Liver (tissue), 9 donors: Measurements from ENCODE around the gene EIF4E3. TPM values are rescaled to one million over a fixed set of nuclear protein-coding genes. Genes with fewer than 3 reads are reported as not detected.

Experiments
- DNase-seq: peaks from one replicate; pipeline ENCODE4 v3.0.0-alpha.2; 2017; ENCODE audit warnings: low spot score
- H3K27ac ChIP-seq, 2 donors: one replicate each; pipeline ENCODE4 v1.7.0; 2013; ENCODE audit warnings: inconsistent platforms in 2 of 2, low read length in 2 of 2, control low read depth in 1 of 2, low read depth in 1 of 2, mild to moderate bottlenecking in 1 of 2
- H3K27me3 ChIP-seq, 4 donors: one replicate each; pipeline versions ENCODE4 v1.6.1 to v1.7.0; 2013; ENCODE audit warnings: low read length in 3 of 4, inconsistent platforms in 1 of 4, mild to moderate bottlenecking in 1 of 4, moderate library complexity in 1 of 4; ENCODE audit not compliant: control insufficient read depth in 4 of 4, insufficient read depth in 4 of 4
- H3K36me3 ChIP-seq, 4 donors: one replicate each; pipeline versions ENCODE4 v1.6.1 to v1.7.0; 2013; ENCODE audit warnings: low read length in 3 of 4, mild to moderate bottlenecking in 3 of 4, low read depth in 1 of 4, moderate library complexity in 1 of 4; ENCODE audit not compliant: control insufficient read depth in 4 of 4, insufficient read depth in 3 of 4
- H3K4me1 ChIP-seq, 4 donors: one replicate each; pipeline versions ENCODE4 v1.6.1 to v1.7.0; 2013; ENCODE audit warnings: low read length in 3 of 4, mild to moderate bottlenecking in 3 of 4, moderate library complexity in 1 of 4; ENCODE audit not compliant: control insufficient read depth in 4 of 4, insufficient read depth in 4 of 4
- H3K4me3 ChIP-seq, 3 donors: one replicate each; pipeline versions ENCODE4 v1.6.1 to v1.7.0; 2013; ENCODE audit warnings: low read length in 3 of 3, control low read depth in 1 of 3, low read depth in 1 of 3, mild to moderate bottlenecking in 1 of 3
- H3K9ac ChIP-seq, 2 donors: one replicate each; pipeline ENCODE4 v1.7.0; 2013; ENCODE audit warnings: low read length in 2 of 2, mild to moderate bottlenecking in 2 of 2, moderate library complexity in 2 of 2, control low read depth in 1 of 2, low read depth in 1 of 2
- H3K9me3 ChIP-seq, 4 donors: one replicate each; pipeline versions ENCODE4 v1.6.1 to v1.7.0; 2013; ENCODE audit warnings: low read length in 3 of 4; ENCODE audit not compliant: control insufficient read depth in 4 of 4
- CTCF ChIP-seq: fragments of 150-350 bp; IDR thresholded peaks from 2 replicates; pipeline ENCODE4 v1.5.1; 2017; ENCODE audit warnings: improper control_type of control experiment, low read depth, low read length; ENCODE audit not compliant: missing input control
- EGR1 ChIP-seq, 2 donors: IDR thresholded peaks; 2 replicates each; pipeline ENCODE4 v1.6.1; 2016 to 2018; ENCODE audit warnings: antibody characterized with exemption in 2 of 2, low read depth in 2 of 2
- FOXA1 ChIP-seq: IDR thresholded peaks from 2 replicates; pipeline ENCODE4 v1.6.1; 2016; ENCODE audit warnings: antibody characterized with exemption
- FOXA2 ChIP-seq: IDR thresholded peaks from 2 replicates; pipeline ENCODE4 v1.6.1; 2016; ENCODE audit warnings: antibody characterized with exemption
- GABPA ChIP-seq, 2 donors: IDR thresholded peaks in 1 of 2; conservative IDR thresholded peaks in 1 of 2; 2 replicates each; pipeline ENCODE4 v1.6.1; 2016; ENCODE audit warnings: antibody characterized with exemption in 2 of 2, mild to moderate bottlenecking in 1 of 2, moderate library complexity in 1 of 2
- HNF4A ChIP-seq, 2 donors: conservative IDR thresholded peaks; 2 replicates each; pipeline ENCODE4 v1.6.1; 2016; ENCODE audit warnings: antibody characterized with exemption in 2 of 2, mild to moderate bottlenecking in 2 of 2
- HNF4G ChIP-seq: IDR thresholded peaks from 2 replicates; pipeline ENCODE4 v1.6.1; 2016; ENCODE audit warnings: antibody characterized with exemption
- JUND ChIP-seq, 2 donors: IDR thresholded peaks; 2 replicates each; pipeline ENCODE4 v1.6.1; 2016; ENCODE audit warnings: antibody characterized with exemption in 2 of 2
- NR2F2 ChIP-seq: IDR thresholded peaks from 2 replicates; pipeline ENCODE4 v1.6.1; 2016; ENCODE audit warnings: antibody characterized with exemption
- RAD21 ChIP-seq, 2 donors: IDR thresholded peaks; 2 replicates each; pipeline ENCODE4 v1.6.1; 2016; ENCODE audit warnings: antibody characterized with exemption in 2 of 2, mild to moderate bottlenecking in 2 of 2
- REST ChIP-seq: IDR thresholded peaks from 2 replicates; pipeline ENCODE4 v1.6.1; 2016; ENCODE audit warnings: antibody characterized with exemption, mild to moderate bottlenecking
- SP1 ChIP-seq: IDR thresholded peaks from 2 replicates; pipeline ENCODE4 v1.6.1; 2018; ENCODE audit warnings: antibody characterized with exemption, mild to moderate bottlenecking
- TAF1 ChIP-seq: conservative IDR thresholded peaks from 2 replicates; pipeline ENCODE4 v1.6.1; 2016; ENCODE audit warnings: antibody characterized with exemption, mild to moderate bottlenecking
- YY1 ChIP-seq: IDR thresholded peaks from 2 replicates; pipeline ENCODE4 v1.6.1; 2016; ENCODE audit warnings: antibody characterized with exemption, mild to moderate bottlenecking
- ZBTB33 ChIP-seq: IDR thresholded peaks from 2 replicates; pipeline ENCODE4 v1.6.1; 2016; ENCODE audit warnings: antibody characterized with exemption
- WGBS: extraction: QIAGEN DNeasy Blood & Tissue Kit; methylation state at CpG from one replicate; pipeline ENCODE4 v1.1.7; 2013; 5-methylcytosine and 5-hydroxymethylcytosine counted together
- polyA plus RNA-seq, 2 donors: library from polyadenylated mRNA; stranded (reverse) in 1 of 2; unstranded in 1 of 2; fragments of 200-250 nt in 1 of 2; fragments of >200 nt in 1 of 2; fragmentation: Nextera tagmentation in 1 of 2; extraction: Ambion mirVana in 1 of 2; gene quantifications; one replicate each; pipeline versions ENCODE4 v1.2.1 to v1.2.3, GENCODE V29; 2013 to 2015
- total RNA-seq, 2 donors: library from RNA; depleted of rRNA; stranded (reverse); fragments of >200 nt; gene quantifications; one replicate each; pipeline ENCODE4 v1.2.3, GENCODE V29; 2014
- TF ChIP-seq, protein P1 (sequence below): IDR thresholded peaks from 2 replicates; pipeline ENCODE4 v1.6.1; 2016; ENCODE audit warnings: antibody characterized with exemption
- donor health status: healthy.
- donor health status: healthy.
- donor health status: healthy.
- donor health status: healthy.
- donor health status: healthy.

Gene EIF4E3
- total and polyA plus RNA-seq, 4 donors = 1.1 to 4.0 (median 2.6) TPM

- DNase-seq = no peak
- Histone ChIP-seq H3K27ac (peak overlapping the region in 1 of 2 donors; percentile 32), H3K27me3 (no peaks in the 10 kb centered on the region), H3K9me3 (no peaks in the 10 kb centered on the region), H3K36me3 (no peaks in the 10 kb centered on the region), H3K9ac (no peak overlapping the region), H3K4me1 (peaks cover 0 to 16% (median 11%) of the 10 kb centered on the region in 4 donors), H3K4me3 (no peak overlapping the region)
- TF ChIP-seq SP1 (peak; percentile 28), FOXA2 (no peak), HNF4A (conservative IDR thresholded peaks at IDR 0.05) (peak; percentile 48 to 70), HNF4G (peak; percentile 30)
- 33% methylated on average over 7 of the region's 7 CpGs for WGBS
These were observed 30.2 kb downstream of the EIF4E3 start for GRCh38 chr3:71695000-71695482.

DNA sequence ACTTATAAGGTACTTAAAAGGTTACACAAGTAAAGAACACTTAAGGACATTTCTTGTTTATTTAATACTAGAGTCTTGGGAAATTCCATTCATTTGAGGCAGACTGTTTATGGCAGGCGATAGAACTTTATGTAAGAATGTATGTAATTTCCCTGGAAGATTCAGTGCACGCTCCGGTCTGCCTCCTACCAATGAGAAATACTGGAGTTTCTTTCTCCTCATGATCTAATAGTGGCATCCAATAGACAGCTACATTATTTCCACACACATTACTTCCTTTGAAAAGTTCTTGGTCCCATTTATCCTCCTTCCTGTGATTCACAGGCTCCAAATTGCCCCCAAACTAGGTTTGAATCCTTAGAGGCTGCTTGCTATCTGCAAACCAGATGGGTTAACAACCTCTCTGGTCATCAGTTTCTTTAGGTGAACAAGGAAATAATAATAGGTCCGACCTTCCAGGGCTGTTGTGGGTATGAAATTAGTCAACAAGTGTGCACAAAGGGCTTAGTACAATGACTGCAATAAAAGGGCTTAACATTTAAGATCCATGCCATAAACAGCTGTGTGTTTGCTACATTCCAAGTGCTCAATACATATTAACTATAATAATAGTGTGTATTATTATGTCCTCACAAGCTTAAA lies 30.7 kb downstream of the EIF4E3 start:
- Histone ChIP-seq H3K36me3 (no peaks in the 10 kb centered on the region), H3K27me3 (no peaks in the 10 kb centered on the region), H3K9me3 (no peaks in the 10 kb centered on the region), H3K27ac (no peak overlapping the region), H3K9ac (no peak overlapping the region), H3K4me1 (peaks cover 0 to 16% (median 11%) of the 10 kb centered on the region in 4 donors), H3K4me3 (no peak overlapping the region)
- no peak for TF ChIP-seq HNF4A (conservative IDR thresholded peaks at IDR 0.05)
- TF ChIP-seq FOXA1 = no peak
- TF ChIP-seq CTCF = no peak
- TF ChIP-seq RAD21 (IDR thresholded peaks at IDR 0.05) = no peak
- no peak for TF ChIP-seq EGR1 (IDR thresholded peaks at IDR 0.05; ENCODE audit: low read depth in 2 of 2)
- 71% methylated on average over 4 of the region's 4 CpGs for WGBS
- no peak for DNase-seq

GRCh38 chr3:71693641-71694040 lies 31.6 kb downstream of the EIF4E3 start:
- Histone ChIP-seq H3K27ac (no peak overlapping the region), H3K4me3 (no peak overlapping the region)
- TF ChIP-seq YY1 = no peak
- TF ChIP-seq SP1 = no peak
- TF ChIP-seq JUND (IDR thresholded peaks at IDR 0.05) = no peak
- no peak for TF ChIP-seq FOXA1
- no peak for TF ChIP-seq CTCF
- TF ChIP-seq TAF1 = no peak
- no peak for TF ChIP-seq EGR1 (IDR thresholded peaks at IDR 0.05; ENCODE audit: low read depth in 2 of 2)
- TF ChIP-seq ZBTB33 = no peak
- TF ChIP-seq RAD21 (IDR thresholded peaks at IDR 0.05) = no peak
- TF ChIP-seq, protein P1, sequence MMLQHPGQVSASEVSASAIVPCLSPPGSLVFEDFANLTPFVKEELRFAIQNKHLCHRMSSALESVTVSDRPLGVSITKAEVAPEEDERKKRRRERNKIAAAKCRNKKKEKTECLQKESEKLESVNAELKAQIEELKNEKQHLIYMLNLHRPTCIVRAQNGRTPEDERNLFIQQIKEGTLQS = no peak
- no peak for TF ChIP-seq HNF4A (conservative IDR thresholded peaks at IDR 0.05)
- no peak for TF ChIP-seq GABPA (IDR thresholded peaks at IDR 0.05 in 1 of 2, conservative IDR thresholded peaks at IDR 0.05 in 1 of 2)
- no peak for TF ChIP-seq FOXA2
- no peak for TF ChIP-seq REST
- no peak for TF ChIP-seq NR2F2
- no peak for TF ChIP-seq HNF4G

More at GRCh38 chr3:71693641-71694040, 31.6 kb downstream of the EIF4E3 start:
- Histone ChIP-seq H3K36me3 (no peaks in the 10 kb centered on the region), H3K27me3 (no peaks in the 10 kb centered on the region), H3K9me3 (no peaks in the 10 kb centered on the region), H3K4me1 (peaks cover 0 to 16% (median 11%) of the 10 kb centered on the region in 4 donors), H3K9ac (no peak overlapping the region)
- DNase-seq = no peak
- WGBS = 61% methylated on average over 8 of the region's 8 CpGs
